GM12891 (cell line): Measurements from ENCODE around the gene PTGER1.

Experiments used
- POLR2A ChIP-seq: IDR thresholded peaks from 2 replicates; pipeline ENCODE4 v1.6.1; 2011; ENCODE audit warnings: low read depth, low read length, control low read depth
- POLR2AphosphoS5 ChIP-seq: IDR thresholded peaks from 2 replicates; pipeline ENCODE4 v1.6.1; 2011; ENCODE audit warnings: low read depth, low read length, control low read depth

GRCh38 chr19:14450876-14451275 lies 24.3 kb downstream of the PTGER1 start:
- no peak for TF ChIP-seq POLR2AphosphoS5
- no peak for TF ChIP-seq POLR2A
